GM18861 (cell line): Measurements from ENCODE around the gene SAMD1.
A peak's percentile ranks its signal among the peaks of the same experiment; 100 is the strongest.

ENCODE experiments used
- ATAC-seq: cut with Tn5 transposase; IDR thresholded peaks from one replicate; pipeline ENCODE4 v1.9.1; 2021; ENCODE audit not compliant: unreplicated experiment

SAMD1 gene

GRCh38 chr19:14090509-14091080, at the start of gene SAMD1:
TSS of gene SAMD1 (minus strand) at chr19:14090751.
- ATAC-seq = no peak

DNA sequence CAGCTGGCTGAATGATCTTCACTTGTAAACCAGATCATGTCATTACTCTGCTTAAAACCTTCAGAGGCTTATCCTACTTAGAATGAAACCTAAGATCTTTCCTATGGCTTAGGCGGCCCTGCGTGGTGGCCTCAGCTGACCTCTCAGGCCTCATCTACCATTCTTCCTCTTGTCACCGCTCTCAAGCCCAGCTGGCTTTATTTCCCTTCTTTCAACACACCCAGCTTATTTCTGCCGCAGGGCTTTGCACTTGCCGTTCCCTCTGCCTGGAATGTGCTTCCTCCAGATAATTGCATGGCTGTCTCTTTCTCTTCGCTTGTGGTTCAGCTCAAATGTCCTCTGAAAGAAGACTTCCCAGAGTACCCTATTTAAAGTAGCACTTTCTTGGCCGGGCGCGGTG, 49.4 kb upstream of the SAMD1 start:
- ATAC-seq = no peak

DNA sequence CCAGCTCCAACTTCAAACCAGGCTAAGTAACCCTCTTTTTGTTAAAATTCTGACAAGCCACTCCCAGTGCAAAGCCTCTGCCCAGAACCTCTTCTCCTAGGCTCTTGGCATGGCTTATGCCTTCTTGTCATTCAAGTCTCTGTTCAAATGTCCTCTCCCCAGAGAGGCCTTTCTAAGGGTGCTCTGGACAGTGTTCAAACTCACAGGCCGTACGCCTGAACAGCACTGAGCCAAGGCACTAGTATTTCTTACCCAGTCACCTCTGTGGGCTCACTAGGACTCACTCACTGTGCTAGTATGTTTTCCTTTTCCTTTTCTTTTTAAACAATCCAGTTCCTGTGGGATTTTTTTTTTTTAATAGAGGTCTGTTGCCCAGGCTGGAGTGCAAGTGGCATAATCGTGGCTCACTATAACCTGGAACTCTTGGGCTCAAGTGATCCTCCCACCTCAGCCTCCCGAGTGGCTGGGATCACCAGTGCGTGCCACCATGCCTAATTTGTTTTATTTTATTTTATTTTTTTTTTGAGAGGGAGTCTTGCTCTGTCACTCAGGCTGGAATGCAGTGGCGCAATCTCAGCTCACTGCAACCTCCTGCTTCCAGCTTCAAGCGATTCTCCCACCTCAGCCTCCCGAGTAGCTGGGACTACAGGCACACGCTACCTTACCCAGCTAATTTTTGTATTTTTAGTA, 48.2 kb upstream of the SAMD1 start:
- ATAC-seq = no peak

- ATAC-seq = peak; percentile 75
These were observed 46.1 kb upstream of the SAMD1 start, which contains the start of gene ASF1B for GRCh38 chr19:14136509-14137281. TSS of gene ASF1B (minus strand) at chr19:14136589. CDS start at chr19:14136456, 133 bp downstream.

DNA sequence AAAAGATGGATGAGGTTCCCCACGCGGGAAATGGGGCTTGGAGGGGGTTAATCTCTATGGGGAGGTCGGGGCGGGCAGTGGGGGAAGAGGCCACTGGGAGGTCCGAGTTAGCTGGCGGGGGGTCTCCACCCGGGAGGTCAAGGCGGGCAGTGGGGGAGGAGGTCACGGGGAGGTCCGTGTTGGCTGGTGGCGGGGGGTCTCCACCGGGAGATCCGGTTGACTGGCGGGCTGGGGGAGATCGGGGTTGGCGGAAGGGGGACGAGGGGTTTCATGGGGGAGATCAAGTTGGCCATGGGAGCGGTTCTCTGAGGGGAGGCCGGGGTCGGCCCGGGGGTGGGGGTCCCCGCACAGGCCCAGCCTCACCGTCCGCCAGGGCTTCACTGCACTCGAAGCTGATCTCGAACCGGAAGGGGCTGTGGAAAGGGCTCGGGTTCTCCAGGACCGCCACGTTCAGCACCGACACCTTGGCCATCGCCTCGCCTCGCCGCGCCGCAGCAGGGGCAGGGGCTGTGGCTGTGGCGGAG, 45.5 kb upstream of the SAMD1 start:
- ATAC-seq = no peak

- no peak for ATAC-seq
These were observed 44.8 kb upstream of the SAMD1 start for GRCh38 chr19:14135355-14135754.

GRCh38 chr19:14127929-14128509, 37.5 kb upstream of the SAMD1 start:
- ATAC-seq = no peak

GRCh38 chr19:14127176-14127575, 36.6 kb upstream of the SAMD1 start:
- no peak for ATAC-seq

DNA sequence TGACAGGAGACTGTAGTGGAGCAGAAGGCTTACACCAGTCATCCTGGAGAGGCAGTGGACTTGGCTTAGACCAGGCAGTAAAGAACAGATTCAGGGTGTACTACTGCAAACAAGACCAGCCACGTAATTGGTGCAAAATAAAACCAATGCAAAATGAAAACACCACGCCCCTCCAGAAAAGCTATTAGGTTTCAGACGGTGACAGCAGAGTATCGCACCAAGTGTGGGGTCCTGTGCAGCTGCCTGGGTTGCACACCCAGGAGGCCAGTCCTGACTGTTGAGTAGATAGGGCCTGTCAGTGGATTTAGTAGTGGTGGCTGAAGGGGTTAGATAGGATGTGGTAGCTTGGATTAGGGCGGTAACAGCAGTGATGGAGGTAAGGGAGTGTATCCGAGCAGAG, 32.4 kb upstream of the SAMD1 start:
- ATAC-seq = no peak

DNA sequence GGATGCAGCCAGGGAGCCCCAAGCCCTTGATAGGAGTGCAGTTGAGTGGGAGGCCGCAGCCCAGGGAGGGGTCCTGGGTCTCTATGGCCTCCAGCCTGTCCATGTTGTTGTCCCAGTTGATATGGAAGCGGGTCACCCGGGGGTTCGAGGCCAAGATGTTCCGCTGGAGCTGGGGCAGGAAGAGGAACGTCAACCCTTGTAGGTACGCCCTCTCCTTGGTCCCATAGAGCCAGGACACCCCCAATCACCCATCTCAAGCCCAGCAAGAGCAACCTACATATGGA, 29.9 kb upstream of the SAMD1 start:
- ATAC-seq = no peak

GRCh38 chr19:14119644-14120496, 29.3 kb upstream of the SAMD1 start:
- no peak for ATAC-seq

GRCh38 chr19:14119146-14119545, 28.6 kb upstream of the SAMD1 start:
- no peak for ATAC-seq

- ATAC-seq = peak; percentile 37
These were observed 27.9 kb upstream of the SAMD1 start for GRCh38 chr19:14118165-14119051.

DNA sequence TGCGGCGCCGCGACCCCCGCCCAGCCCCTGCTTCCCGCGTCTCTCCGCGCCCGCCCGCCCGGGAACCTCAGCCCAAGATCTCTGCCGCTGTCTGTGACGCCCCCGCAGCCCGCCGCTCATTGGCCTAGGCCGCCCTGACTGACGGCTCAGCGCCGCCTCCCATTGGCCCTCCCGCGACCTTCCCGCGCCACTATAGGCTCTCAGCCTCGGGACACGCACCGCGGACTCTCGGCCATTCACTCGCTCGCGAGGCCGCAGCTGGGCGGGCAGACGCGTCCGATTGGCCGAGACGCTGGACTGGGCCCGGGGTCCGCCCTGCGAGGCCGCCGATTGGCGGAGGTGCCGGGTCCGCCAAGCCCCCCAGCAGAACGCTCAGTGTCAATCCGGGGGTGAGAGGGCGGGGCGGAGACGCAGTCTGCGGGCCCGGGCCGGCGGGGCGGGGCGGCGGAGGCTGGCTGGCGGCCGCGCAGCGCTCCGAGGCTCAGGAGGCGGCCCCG, 27.2 kb upstream of the SAMD1 start, which contains the start of gene PRKACA:
Gene PRKACA (minus strand): TSS at position 95 of the 497 bp plus-strand sequence. CDS start 215 bp downstream, outside the sequence.
- peak; percentile 86 for ATAC-seq

- ATAC-seq = no peak
These were observed 26.5 kb upstream of the SAMD1 start for GRCh38 chr19:14116918-14117578.

GRCh38 chr19:14116525-14116917, 26.0 kb upstream of the SAMD1 start:
- ATAC-seq = no peak

- ATAC-seq = no peak
These were observed 25.2 kb upstream of the SAMD1 start for GRCh38 chr19:14115756-14116155.

DNA sequence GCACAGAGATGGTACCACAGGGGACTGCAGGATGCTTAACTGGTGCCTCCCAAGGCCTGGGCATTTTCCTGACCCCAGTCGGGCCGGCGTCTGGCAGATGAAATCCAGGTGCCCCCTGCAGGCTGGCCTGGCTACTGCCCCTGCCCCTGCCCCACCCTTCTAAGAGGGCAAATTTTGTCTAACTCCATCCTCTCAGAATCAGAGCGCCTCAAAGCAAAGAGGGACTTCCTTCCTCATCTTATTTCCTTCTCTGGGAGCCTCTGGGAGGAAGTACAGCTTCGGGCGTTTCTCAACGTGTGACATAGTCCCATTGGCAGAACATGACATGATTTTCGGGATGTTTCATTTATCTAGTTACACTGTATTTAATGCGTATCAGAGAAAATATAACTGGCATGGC, 24.3 kb upstream of the SAMD1 start:
- ATAC-seq = no peak

DNA sequence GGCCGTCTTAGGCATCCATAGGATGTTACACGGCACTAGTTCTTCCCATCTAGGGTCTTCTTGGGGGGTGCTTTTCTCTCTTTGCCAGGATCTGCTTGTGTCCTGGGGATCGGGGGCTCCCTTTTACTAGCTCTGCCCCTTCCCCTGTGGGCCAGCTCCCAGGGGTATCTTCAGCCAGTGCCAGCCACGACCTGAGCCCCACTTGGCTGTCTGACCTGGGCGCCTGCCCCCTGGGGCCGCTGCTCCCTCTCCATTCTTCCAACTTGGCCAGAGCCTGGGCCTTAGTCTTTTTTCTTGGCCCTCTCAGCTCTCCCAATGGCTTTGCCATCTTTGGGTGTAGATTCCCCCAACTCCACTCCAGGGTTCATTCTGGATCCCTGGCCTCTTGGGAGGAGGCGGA, 23.9 kb upstream of the SAMD1 start:
- ATAC-seq = no peak
